Naive thymus-derived CD4-positive, alpha-beta T cell (primary cell): ENCODE measurements around the gene RAB8B. TPM values are rescaled to one million over a fixed set of nuclear protein-coding genes. Genes with fewer than 3 reads are reported as not detected.

Source experiments
- ATAC-seq: fragments of 150-1000 bp; cut with Tn5 transposase; 2 replicates; pipeline ENCODE4 v1.10.0; 2021; ENCODE audit warnings: mild to moderate bottlenecking, moderate library complexity
- CTCF ChIA-PET: fragments of 350-600 bp; sonication (Branson Sonifier 250); formaldehyde crosslinking; loops from one replicate; lab custom pipeline; 2021; ENCODE audit warnings: antibody characterized with exemption; lab: Charles Lee
- POLR2A ChIA-PET: fragments of 350-600 bp; sonication (Branson Sonifier 250); formaldehyde crosslinking; loops from one replicate; lab custom pipeline; 2021; ENCODE audit warnings: antibody characterized with exemption, inconsistent platforms; lab: Charles Lee
- DNase-seq, 9 donors: peaks; one replicate each; pipeline versions ENCODE4 v3.0.0 to v3.0.0-alpha.2; 2020 to 2022; ENCODE audit warnings: mixed read lengths in 1 of 9
- H3K27ac ChIP-seq: one replicate; pipeline ENCODE4 v1.7.0; 2013; ENCODE audit warnings: mild to moderate bottlenecking, low read depth, low read length, moderate library complexity
- H3K27me3 ChIP-seq, 2 donors: one replicate each; pipeline ENCODE4 v1.7.0; 2013; ENCODE audit warnings: low read length in 2 of 2, mild to moderate bottlenecking in 2 of 2, moderate library complexity in 2 of 2; ENCODE audit not compliant: control insufficient read depth in 2 of 2, insufficient read depth in 2 of 2
- H3K36me3 ChIP-seq, 3 experiments: 1 replicate in 2 of 3; 2 replicates in 1 of 3; pipeline ENCODE4 v1.7.0; 2013; ENCODE audit warnings: low read length in 3 of 3, mild to moderate bottlenecking in 3 of 3, moderate library complexity in 1 of 3; ENCODE audit not compliant: insufficient read depth in 3 of 3, control insufficient read depth in 2 of 3
- H3K4me1 ChIP-seq, 2 donors: one replicate each; pipeline ENCODE4 v1.7.0; 2013; ENCODE audit warnings: low read length in 2 of 2, mild to moderate bottlenecking in 2 of 2, moderate library complexity in 1 of 2; ENCODE audit not compliant: control insufficient read depth in 2 of 2, insufficient read depth in 2 of 2
- H3K4me3 ChIP-seq: 2 replicates; pipeline ENCODE4 v1.7.0; 2013; ENCODE audit warnings: mild to moderate bottlenecking, low read length
- H3K9me3 ChIP-seq, 3 experiments: 1 replicate in 2 of 3; 2 replicates in 1 of 3; pipeline ENCODE4 v1.7.0; 2013; ENCODE audit warnings: low read length in 3 of 3; ENCODE audit not compliant: control insufficient read depth in 2 of 3
- H3K27ac Mint-ChIP-seq, 9 donors: one replicate each; pipeline ENCODE4 v1.8.0; 2020 to 2022; ENCODE audit warnings: mixed read lengths in 9 of 9, mild to moderate bottlenecking in 8 of 9, moderate library complexity in 5 of 9, inconsistent platforms in 2 of 9
- H3K27me3 Mint-ChIP-seq, 5 donors: one replicate each; pipeline ENCODE4 v1.8.0; 2021 to 2022; ENCODE audit warnings: mixed read lengths in 5 of 5, mild to moderate bottlenecking in 1 of 5
- H3K36me3 Mint-ChIP-seq, 5 donors: one replicate each; pipeline ENCODE4 v1.8.0; 2020 to 2022; ENCODE audit warnings: mixed read lengths in 5 of 5, mild to moderate bottlenecking in 3 of 5, inconsistent platforms in 1 of 5
- H3K4me1 Mint-ChIP-seq, 7 donors: one replicate each; pipeline ENCODE4 v1.8.0; 2020 to 2022; ENCODE audit warnings: mixed read lengths in 7 of 7, mild to moderate bottlenecking in 3 of 7, inconsistent platforms in 1 of 7
- H3K4me3 Mint-ChIP-seq, 10 donors: one replicate each; pipeline ENCODE4 v1.8.0; 2020 to 2022; ENCODE audit warnings: mild to moderate bottlenecking in 10 of 10, mixed read lengths in 10 of 10, moderate library complexity in 6 of 10, inconsistent platforms in 2 of 10
- H3K9me3 Mint-ChIP-seq, 11 donors: one replicate each; pipeline ENCODE4 v1.8.0; 2020 to 2022; ENCODE audit warnings: mixed read lengths in 11 of 11, mild to moderate bottlenecking in 4 of 11, inconsistent platforms in 1 of 11, moderate library complexity in 1 of 11
- intact Hi-C, 2 donors: fragments of 100-400 bp; cut with micrococcal nuclease; formaldehyde crosslinking; loops; one replicate each; pipeline ENCODE4 v1.15.1; 2023
- polyA plus RNA-seq, 2 donors: library from polyadenylated mRNA; unstranded; fragments of 300-500 nt; fragmentation: Illumina TruSeq; gene quantifications; one replicate each; pipeline ENCODE4 v1.2.3, GENCODE V29; 2021
- total RNA-seq, 6 experiments: library from RNA in 5 of 6; stranded (reverse) in 5 of 6; gene quantifications; 1 replicate in 5 of 6; 2 replicates in 1 of 6; pipeline ENCODE4 v1.2.3 and lab custom pipeline; 2021 to 2026

RAB8B gene
- total and polyA plus RNA-seq, 7 experiments from 2014 or later: 30.4 to 100 (median 60.6) TPM

DNA sequence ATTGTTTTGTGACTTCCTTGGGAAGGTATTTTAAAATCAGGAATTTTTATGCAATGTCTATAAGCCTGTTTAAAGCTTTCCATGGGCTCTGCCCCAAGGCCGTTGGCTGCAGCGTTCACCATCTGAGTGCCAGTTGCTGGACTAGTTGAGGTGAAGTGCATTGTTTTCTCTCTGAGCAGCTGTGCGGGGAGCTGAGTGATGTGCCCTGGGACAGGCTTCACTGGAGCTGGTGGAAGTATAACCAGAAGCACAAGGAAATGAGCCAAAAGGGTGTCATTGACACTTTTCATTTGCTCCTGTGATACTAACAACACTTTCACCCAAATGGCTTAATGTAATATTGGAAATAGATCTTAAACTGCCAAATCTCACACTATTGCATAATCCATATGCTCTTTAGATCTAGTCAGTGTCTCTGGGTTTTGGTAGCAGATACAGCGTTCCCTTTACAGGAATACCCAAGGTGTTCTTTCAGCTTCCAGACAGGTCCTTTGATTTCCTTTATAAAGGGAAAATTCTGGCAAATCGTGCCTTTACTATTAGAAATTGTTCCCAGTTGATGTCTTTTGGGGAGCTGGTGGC is 117.2 kb downstream of the RAB8B start:
- Mint-ChIP-seq H3K4me1 (no peaks in the 10 kb centered on the region), H3K9me3 (peaks cover 0 to 9% (median 0%) of the 10 kb centered on the region in 11 donors), H3K4me3 (no peak overlapping the region), H3K36me3 (peaks cover 1 to 63% (median 44%) of the 10 kb centered on the region in 5 donors), H3K27ac (no peak overlapping the region), H3K27me3 (peaks cover 0 to 2% (median 0%) of the 10 kb centered on the region in 5 donors)
- peaks cover 5 to 31% (median 14%) of the 10 kb centered on the region in 3 experiments for H3K36me3 ChIP-seq
- H3K27ac ChIP-seq: no peak overlapping the region
- DNase-seq: no peak
- no peaks in the 10 kb centered on the region for H3K9me3 ChIP-seq
- H3K4me3 ChIP-seq: no peak overlapping the region
- ChIA-PET CTCF (no interaction called here), POLR2A (interaction anchor here (0.8 kb wide), 1 partner anchor 23 kb away, joined by 4 read pairs; no protein-coding TSS in a partner anchor)
- no peaks in the 10 kb centered on the region for H3K27me3 ChIP-seq
- no peak for ATAC-seq
- intact Hi-C loops: loop anchor here in 1 of 2 donors (10.0 kb wide), 1 partner anchor 128 kb away; no protein-coding TSS in a partner anchor
- H3K4me1 ChIP-seq: no peaks in the 10 kb centered on the region

DNA sequence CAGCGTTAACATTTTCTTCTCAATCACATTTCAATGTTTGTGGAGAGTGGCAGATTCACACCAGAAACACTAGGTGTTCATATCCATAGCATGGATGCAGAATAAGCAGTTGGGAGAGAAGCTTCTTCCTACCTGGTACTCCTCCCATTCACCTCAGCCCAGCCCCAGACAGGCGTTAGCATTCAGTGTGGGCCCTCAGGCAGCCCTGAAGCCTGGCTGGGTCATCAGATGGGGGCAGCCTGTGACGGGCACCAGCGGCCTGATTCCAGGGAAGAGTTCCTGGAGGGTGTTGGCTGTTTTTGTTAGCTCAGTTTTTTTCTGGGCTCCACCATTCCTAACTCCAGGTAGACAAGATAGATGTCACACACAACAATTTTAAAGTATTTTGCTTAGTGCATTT is 119.1 kb downstream of the RAB8B start:
- H3K36me3 ChIP-seq: peaks cover 5 to 22% (median 9%) of the 10 kb centered on the region in 3 experiments
- ATAC-seq (no peak), DNase-seq (no peak)
- ChIA-PET POLR2A (no interaction called here), CTCF (no interaction called here)
- peaks cover 1 to 51% (median 36%) of the 10 kb centered on the region in 5 donors for H3K36me3 Mint-ChIP-seq
- H3K4me3 Mint-ChIP-seq: no peak overlapping the region
- H3K4me1 Mint-ChIP-seq: no peaks in the 10 kb centered on the region
- no peaks in the 10 kb centered on the region for H3K4me1 ChIP-seq
- peaks cover 0 to 6% (median 0%) of the 10 kb centered on the region in 5 donors for H3K27me3 Mint-ChIP-seq
- intact Hi-C loops: loop anchor here in 1 of 2 donors (10.0 kb wide), 1 partner anchor 126 kb away; no protein-coding TSS in a partner anchor
- H3K27ac Mint-ChIP-seq: no peak overlapping the region
- no peak overlapping the region for H3K27ac ChIP-seq
- peaks cover 0 to 9% (median 0%) of the 10 kb centered on the region in 11 donors for H3K9me3 Mint-ChIP-seq
- no peaks in the 10 kb centered on the region for H3K27me3 ChIP-seq
- no peaks in the 10 kb centered on the region for H3K9me3 ChIP-seq
- H3K4me3 ChIP-seq: no peak overlapping the region

DNA sequence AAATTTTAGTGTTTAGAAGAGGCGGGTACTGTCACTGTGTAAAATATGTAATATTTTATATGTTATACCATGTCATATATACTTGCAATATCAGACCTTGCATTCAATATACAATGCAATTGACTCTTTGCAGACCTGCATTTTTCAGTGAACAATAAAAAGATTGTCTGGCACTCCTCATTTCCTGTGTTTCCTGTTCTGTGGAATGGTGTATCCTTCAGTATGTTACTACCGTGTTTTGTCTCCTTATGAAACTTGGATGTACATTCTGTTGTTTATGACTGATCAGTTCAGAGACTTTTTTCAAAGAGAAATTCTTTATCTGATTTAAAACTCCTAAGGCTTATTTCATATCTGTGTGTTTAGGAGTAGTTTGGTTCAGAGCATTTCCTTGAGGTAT is 119.5 kb downstream of the RAB8B start:
- intact Hi-C loops: loop anchor here in 1 of 2 donors (10.0 kb wide), 1 partner anchor 126 kb away; no protein-coding TSS in a partner anchor
- Mint-ChIP-seq H3K4me3 (no peak overlapping the region), H3K27ac (no peak overlapping the region), H3K27me3 (peaks cover 0 to 6% (median 0%) of the 10 kb centered on the region in 5 donors), H3K4me1 (no peaks in the 10 kb centered on the region), H3K9me3 (peaks cover 0 to 9% (median 0%) of the 10 kb centered on the region in 11 donors), H3K36me3 (peaks cover 1 to 47% (median 33%) of the 10 kb centered on the region in 5 donors)
- POLR2A ChIA-PET: no interaction called here
- no peak overlapping the region for H3K4me3 ChIP-seq
- ATAC-seq (no peak), DNase-seq (no peak)
- no peaks in the 10 kb centered on the region for H3K27me3 ChIP-seq
- CTCF ChIA-PET: no interaction called here
- H3K4me1 ChIP-seq: no peaks in the 10 kb centered on the region
- H3K36me3 ChIP-seq: peaks cover 5 to 22% (median 9%) of the 10 kb centered on the region in 3 experiments
- H3K27ac ChIP-seq: no peak overlapping the region
- H3K9me3 ChIP-seq: no peaks in the 10 kb centered on the region

DNA sequence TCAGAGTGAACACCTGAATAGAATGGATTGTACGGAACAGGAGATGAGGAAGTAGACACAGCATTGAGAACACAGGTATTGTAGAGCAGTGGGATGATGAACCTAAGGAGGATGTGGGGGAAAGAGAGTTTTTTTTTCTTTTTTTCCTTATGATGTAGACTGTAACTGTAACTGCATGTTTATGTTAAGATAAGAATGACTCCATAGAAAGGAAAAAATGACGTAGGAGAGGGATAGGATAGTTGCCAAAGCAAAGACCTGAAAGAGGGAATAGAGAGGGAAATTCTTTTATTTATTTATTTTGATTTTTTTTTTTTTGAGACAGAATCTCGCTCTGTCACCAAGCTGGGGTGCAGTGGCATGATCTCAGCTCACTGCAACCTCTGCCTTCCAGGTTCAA is 121.2 kb downstream of the RAB8B start:
- Mint-ChIP-seq H3K4me3 (no peak overlapping the region), H3K4me1 (no peaks in the 10 kb centered on the region), H3K27ac (no peak overlapping the region), H3K27me3 (peaks cover 0 to 14% (median 0%) of the 10 kb centered on the region in 5 donors), H3K9me3 (peaks cover 0 to 9% (median 0%) of the 10 kb centered on the region in 11 donors), H3K36me3 (peaks cover 1 to 31% (median 20%) of the 10 kb centered on the region in 5 donors)
- no peak for ATAC-seq
- H3K4me1 ChIP-seq: no peaks in the 10 kb centered on the region
- no peaks in the 10 kb centered on the region for H3K9me3 ChIP-seq
- H3K36me3 ChIP-seq: peaks cover 0 to 12% (median 3%) of the 10 kb centered on the region in 3 experiments
- H3K27me3 ChIP-seq: no peaks in the 10 kb centered on the region
- intact Hi-C loops: no loop called here
- ChIA-PET POLR2A (no interaction called here), CTCF (no interaction called here)
- no peak for DNase-seq
- H3K27ac ChIP-seq: no peak overlapping the region
- no peak overlapping the region for H3K4me3 ChIP-seq

DNA sequence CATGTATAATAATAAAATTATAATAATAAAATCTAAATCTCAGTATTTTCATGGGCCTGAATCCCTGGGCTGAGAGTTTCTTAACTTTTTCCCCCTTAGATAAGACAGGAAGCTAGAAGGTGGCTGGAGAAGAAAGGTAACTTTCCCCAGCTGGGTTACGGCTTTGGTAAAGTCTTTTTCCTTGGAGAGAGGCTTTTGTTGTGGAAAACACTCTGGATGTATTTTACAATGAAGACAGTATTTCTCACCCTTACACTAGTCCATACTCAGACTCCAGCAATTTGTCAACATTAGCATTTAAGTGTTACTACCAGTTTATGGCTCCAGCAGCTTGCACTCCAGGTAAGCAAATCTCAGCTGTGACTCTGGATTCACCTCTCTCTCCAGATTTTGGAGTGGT is 122.9 kb downstream of the RAB8B start:
- DNase-seq (no peak), ATAC-seq (no peak)
- Histone ChIP-seq H3K9me3 (no peaks in the 10 kb centered on the region), H3K27me3 (no peaks in the 10 kb centered on the region), H3K27ac (no peak overlapping the region), H3K4me3 (no peak overlapping the region), H3K36me3 (no peaks in the 10 kb centered on the region), H3K4me1 (no peaks in the 10 kb centered on the region)
- no peak overlapping the region for H3K4me3 Mint-ChIP-seq
- intact Hi-C loops: no loop called here
- no peaks in the 10 kb centered on the region for H3K4me1 Mint-ChIP-seq
- ChIA-PET CTCF (no interaction called here), POLR2A (no interaction called here)
- H3K36me3 Mint-ChIP-seq: peaks cover 0 to 16% (median 10%) of the 10 kb centered on the region in 5 donors
- peaks cover 0 to 9% (median 0%) of the 10 kb centered on the region in 11 donors for H3K9me3 Mint-ChIP-seq
- peaks cover 0 to 21% (median 0%) of the 10 kb centered on the region in 5 donors for H3K27me3 Mint-ChIP-seq
- no peak overlapping the region for H3K27ac Mint-ChIP-seq

DNA sequence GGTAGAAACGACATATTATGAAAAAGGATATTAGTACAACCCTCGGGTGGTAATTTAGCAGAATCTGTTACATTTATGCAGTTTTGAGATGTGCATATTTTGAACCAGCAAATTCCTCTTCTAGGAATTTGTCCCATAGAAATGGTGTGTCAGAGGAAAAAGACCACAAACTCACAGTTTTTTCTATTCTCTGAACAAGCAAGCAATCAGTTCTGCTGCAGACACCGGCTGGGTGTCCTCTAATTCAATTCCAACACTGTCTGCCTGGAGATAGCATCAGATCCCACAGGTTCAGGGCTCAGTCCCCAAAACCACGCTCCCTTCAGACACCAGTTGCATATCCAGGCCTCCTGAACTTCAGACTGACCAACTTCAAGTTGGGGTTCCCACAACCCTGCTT is 124.4 kb downstream of the RAB8B start:
- Histone ChIP-seq H3K4me3 (no peak overlapping the region), H3K4me1 (no peaks in the 10 kb centered on the region), H3K36me3 (no peaks in the 10 kb centered on the region), H3K27me3 (no peaks in the 10 kb centered on the region), H3K9me3 (no peaks in the 10 kb centered on the region), H3K27ac (no peak overlapping the region)
- no peak for ATAC-seq
- Mint-ChIP-seq H3K4me1 (no peaks in the 10 kb centered on the region), H3K27me3 (peaks cover 0 to 28% (median 0%) of the 10 kb centered on the region in 5 donors), H3K27ac (no peak overlapping the region), H3K4me3 (no peak overlapping the region), H3K36me3 (peaks cover 0 to 16% (median 10%) of the 10 kb centered on the region in 5 donors), H3K9me3 (peaks cover 0 to 9% (median 0%) of the 10 kb centered on the region in 11 donors)
- DNase-seq: no peak
- ChIA-PET CTCF (no interaction called here), POLR2A (no interaction called here)
- intact Hi-C loops: no loop called here
